Amniotic stem cell (primary cell): ENCODE data around the gene MRPL3.

Experiments
- DNase-seq: peaks from one replicate; lab custom pipeline; 2025; lab: John Stamatoyannopoulos, UW

The MRPL3 gene

GRCh38 chr3:131502530-131503319, at the start of gene MRPL3:
MRPL3 (minus strand) TSS chr3:131502971; CDS start chr3:131502821, 150 bp downstream.
- DNase-seq, result peak; percentile 79

GRCh38 chr3:131551761-131552160, 49.0 kb upstream of the MRPL3 start:
- no peak for DNase-seq

GRCh38 chr3:131550562-131551465, 48.0 kb upstream of the MRPL3 start:
- DNase-seq, result no peak

GRCh38 chr3:131549340-131549739, 46.6 kb upstream of the MRPL3 start:
- no peak for DNase-seq

- no peak for DNase-seq
Measured at GRCh38 chr3:131547585-131547984, 44.8 kb upstream of the MRPL3 start.

- no peak for DNase-seq
Measured at GRCh38 chr3:131546441-131546840, 43.7 kb upstream of the MRPL3 start.

GRCh38 chr3:131544557-131544956, 41.8 kb upstream of the MRPL3 start:
- no peak for DNase-seq

GRCh38 chr3:131543714-131544113, 40.9 kb upstream of the MRPL3 start:
- DNase-seq, result no peak

GRCh38 chr3:131541288-131541687, 38.5 kb upstream of the MRPL3 start:
- DNase-seq, result no peak

- DNase-seq, result no peak
Measured at GRCh38 chr3:131540821-131541220, 38.0 kb upstream of the MRPL3 start.

- DNase-seq, result no peak
Measured at GRCh38 chr3:131540143-131540542, 37.4 kb upstream of the MRPL3 start.

- no peak for DNase-seq
Measured at GRCh38 chr3:131538968-131539367, 36.2 kb upstream of the MRPL3 start.

GRCh38 chr3:131537531-131537930, 34.8 kb upstream of the MRPL3 start:
- no peak for DNase-seq

- no peak for DNase-seq
Measured at GRCh38 chr3:131535596-131535995, 32.8 kb upstream of the MRPL3 start.

GRCh38 chr3:131535131-131535530, 32.4 kb upstream of the MRPL3 start:
- peak; percentile 8 for DNase-seq

- no peak for DNase-seq
Measured at GRCh38 chr3:131532645-131533044, 29.9 kb upstream of the MRPL3 start.

- no peak for DNase-seq
Measured at GRCh38 chr3:131530843-131531242, 28.1 kb upstream of the MRPL3 start.

GRCh38 chr3:131530388-131530787, 27.6 kb upstream of the MRPL3 start:
- DNase-seq, result no peak

GRCh38 chr3:131526801-131527347, 24.1 kb upstream of the MRPL3 start:
- no peak for DNase-seq

- DNase-seq, result no peak
Measured at GRCh38 chr3:131518680-131519079, 15.9 kb upstream of the MRPL3 start.

- DNase-seq, result no peak
Measured at GRCh38 chr3:131505421-131505820, 2.6 kb upstream of the MRPL3 start.

GRCh38 chr3:131503320-131503635, 507 bp upstream of the MRPL3 start:
- no peak for DNase-seq

- DNase-seq, result no peak
Measured at GRCh38 chr3:131501949-131502348, 822 bp downstream of the MRPL3 start.
